Central memory CD4-positive, alpha-beta T cell (primary cell): ENCODE data around the gene GRIA4.

Source experiments
- DNase-seq: peaks from one replicate; pipeline ENCODE4 v3.0.0; 2022

Gene GRIA4

GRCh38 chr11:105639527-105639926 is 29.7 kb downstream of the GRIA4 start:
- no peak for DNase-seq

GRCh38 chr11:105641433-105641832 is 31.6 kb downstream of the GRIA4 start:
- no peak for DNase-seq

GRCh38 chr11:105642870-105643269 is 33.0 kb downstream of the GRIA4 start:
- DNase-seq: no peak

GRCh38 chr11:105644839-105645573 is 35.1 kb downstream of the GRIA4 start:
- DNase-seq: no peak

- DNase-seq: no peak
Measured at GRCh38 chr11:105647780-105648179, 37.9 kb downstream of the GRIA4 start.

GRCh38 chr11:105648762-105649161 is 38.9 kb downstream of the GRIA4 start:
- no peak for DNase-seq

- no peak for DNase-seq
Measured at GRCh38 chr11:105665281-105665680, 55.4 kb downstream of the GRIA4 start.

GRCh38 chr11:105667441-105667840 is 57.6 kb downstream of the GRIA4 start:
- DNase-seq: no peak

GRCh38 chr11:105670811-105671210 is 60.9 kb downstream of the GRIA4 start:
- no peak for DNase-seq

GRCh38 chr11:105673089-105673488 is 63.2 kb downstream of the GRIA4 start:
- no peak for DNase-seq

- no peak for DNase-seq
Measured at GRCh38 chr11:105689631-105690030, 79.8 kb downstream of the GRIA4 start.

- no peak for DNase-seq
Measured at GRCh38 chr11:105690467-105690866, 80.6 kb downstream of the GRIA4 start.

GRCh38 chr11:105693075-105693759 is 83.3 kb downstream of the GRIA4 start:
- DNase-seq: no peak

GRCh38 chr11:105696000-105696399 is 86.1 kb downstream of the GRIA4 start:
- no peak for DNase-seq

- DNase-seq: no peak
Measured at GRCh38 chr11:105697291-105697690, 87.4 kb downstream of the GRIA4 start.

- no peak for DNase-seq
Measured at GRCh38 chr11:105699203-105699602, 89.3 kb downstream of the GRIA4 start.

- DNase-seq: no peak
Measured at GRCh38 chr11:105700271-105700670, 90.4 kb downstream of the GRIA4 start.

- no peak for DNase-seq
Measured at GRCh38 chr11:105701098-105701497, 91.2 kb downstream of the GRIA4 start.

GRCh38 chr11:105705786-105706530 is 96.1 kb downstream of the GRIA4 start:
- DNase-seq: no peak

- no peak for DNase-seq
Measured at GRCh38 chr11:105713106-105713505, 103.2 kb downstream of the GRIA4 start.

- no peak for DNase-seq
Measured at GRCh38 chr11:105713696-105714095, 103.8 kb downstream of the GRIA4 start.

GRCh38 chr11:105718641-105719040 is 108.8 kb downstream of the GRIA4 start:
- no peak for DNase-seq

- no peak for DNase-seq
Measured at GRCh38 chr11:105719073-105719822, 109.4 kb downstream of the GRIA4 start.
